HG03354 (cell line): Measurements from ENCODE around the gene ERBB2.
"Not testable (repeated sequence)": the region's sequence is repeated elsewhere in the genome, so short reads cannot be mapped to it uniquely, and the experiment has no call there.

Experiments
- ATAC-seq: cut with Tn5 transposase; IDR thresholded peaks from one replicate; pipeline ENCODE4 v1.9.1; 2021; ENCODE audit warnings: mild to moderate bottlenecking; ENCODE audit not compliant: unreplicated experiment, poor library complexity, severe bottlenecking

ERBB2 gene

DNA sequence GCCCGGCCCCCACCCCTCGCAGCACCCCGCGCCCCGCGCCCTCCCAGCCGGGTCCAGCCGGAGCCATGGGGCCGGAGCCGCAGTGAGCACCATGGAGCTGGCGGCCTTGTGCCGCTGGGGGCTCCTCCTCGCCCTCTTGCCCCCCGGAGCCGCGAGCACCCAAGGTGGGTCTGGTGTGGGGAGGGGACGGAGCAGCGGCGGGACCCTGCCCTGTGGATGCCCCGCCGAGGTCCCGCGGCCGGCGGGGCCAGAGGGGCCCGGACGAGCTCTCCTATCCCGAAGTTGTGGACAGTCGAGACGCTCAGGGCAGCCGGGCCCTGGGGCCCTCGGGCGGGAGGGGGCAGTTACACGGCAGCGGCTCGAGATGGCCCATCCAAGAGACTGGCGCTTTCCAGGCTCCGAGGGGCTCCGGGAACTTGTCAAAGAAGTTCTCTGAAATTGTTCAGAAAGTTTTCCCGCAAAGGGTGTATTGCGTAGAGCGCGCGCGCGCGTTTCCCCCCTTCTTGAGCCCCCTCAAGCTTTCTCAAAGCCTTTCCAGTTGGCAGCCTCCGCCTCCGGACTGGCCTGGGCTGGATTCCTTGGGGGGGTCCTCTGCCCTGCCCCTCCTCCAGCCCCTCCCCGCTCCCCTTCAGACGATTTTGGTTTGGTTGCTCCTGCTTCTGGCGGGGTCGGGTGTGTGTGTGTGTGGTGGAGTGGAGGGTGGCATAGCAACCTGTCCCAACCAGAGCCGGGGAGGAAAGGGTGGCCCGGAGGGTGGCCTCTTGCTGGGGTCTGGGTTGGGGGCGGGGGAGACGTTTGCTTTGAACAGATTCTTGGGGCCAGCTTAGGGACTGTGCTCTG lies 504 bp downstream of the ERBB2 start:
- ATAC-seq: no peak

DNA sequence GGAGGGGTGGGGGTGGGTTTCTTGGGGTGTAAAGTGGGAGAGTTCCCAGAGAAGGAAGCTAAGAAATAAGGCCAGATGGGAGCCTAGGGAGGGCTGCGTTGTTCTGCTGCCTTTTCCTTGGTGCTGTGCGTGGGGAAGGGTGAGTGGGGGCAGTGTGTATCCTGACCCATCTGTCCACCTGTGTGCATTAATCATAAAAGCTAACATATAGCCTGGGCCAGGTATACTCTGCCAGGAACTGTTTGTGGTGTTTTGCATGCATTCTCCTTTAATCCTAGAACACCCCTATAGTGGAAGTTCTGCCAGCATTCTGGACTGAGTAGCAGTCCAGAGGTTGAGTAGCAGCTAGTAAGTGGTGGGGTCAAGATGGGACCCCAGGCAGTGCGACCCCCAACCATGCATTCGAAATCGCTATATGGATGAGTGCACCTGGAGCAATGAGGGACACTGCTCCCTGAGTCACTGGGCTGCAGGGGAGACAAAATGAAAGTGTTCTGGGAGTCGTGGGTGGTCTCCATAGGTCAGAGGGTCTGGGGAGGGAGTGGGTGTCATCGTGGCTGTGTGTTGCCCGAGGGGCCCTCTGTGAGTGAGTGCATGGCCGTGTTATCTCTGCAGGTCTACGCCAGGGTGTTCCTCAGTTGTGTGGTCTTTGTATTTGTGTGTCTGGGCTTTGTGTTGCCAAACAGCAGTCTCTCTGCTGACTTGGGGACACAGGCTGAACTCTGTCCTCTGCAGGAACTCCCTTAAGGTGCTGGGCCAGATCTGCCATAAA lies 1.3 kb downstream of the ERBB2 start:
- no peak for ATAC-seq

DNA sequence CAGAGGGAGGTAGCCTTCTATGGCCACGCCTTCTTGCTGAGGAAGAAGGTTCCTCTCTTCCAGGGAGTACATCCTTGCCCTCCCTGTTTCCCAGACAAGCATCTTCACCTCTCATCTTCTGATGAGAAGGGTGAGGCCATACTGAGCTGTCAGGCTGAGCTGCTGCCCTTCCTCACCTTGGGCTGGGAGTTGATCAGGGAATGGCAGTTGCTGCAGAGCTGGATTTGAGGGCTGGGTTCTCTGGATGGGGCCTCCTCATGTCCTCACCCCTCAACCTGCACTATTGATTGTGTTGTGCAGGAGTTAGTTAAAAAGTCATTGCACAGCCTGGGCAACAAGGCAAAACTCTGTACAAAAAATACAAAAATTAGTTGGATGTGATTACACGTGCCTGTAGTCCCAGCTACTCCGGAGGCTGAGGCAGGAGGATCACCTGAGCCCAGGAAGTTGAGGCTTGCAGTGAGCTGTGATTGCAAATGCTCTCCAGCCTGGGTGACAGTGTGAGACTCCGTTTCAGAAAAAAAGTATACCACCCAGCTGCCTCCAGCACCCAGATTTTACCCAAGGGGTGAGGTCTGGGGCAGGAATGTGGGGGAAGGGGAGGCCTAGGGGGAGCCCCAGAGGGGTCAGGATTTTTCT lies 2.0 kb downstream of the ERBB2 start:
- no peak for ATAC-seq

DNA sequence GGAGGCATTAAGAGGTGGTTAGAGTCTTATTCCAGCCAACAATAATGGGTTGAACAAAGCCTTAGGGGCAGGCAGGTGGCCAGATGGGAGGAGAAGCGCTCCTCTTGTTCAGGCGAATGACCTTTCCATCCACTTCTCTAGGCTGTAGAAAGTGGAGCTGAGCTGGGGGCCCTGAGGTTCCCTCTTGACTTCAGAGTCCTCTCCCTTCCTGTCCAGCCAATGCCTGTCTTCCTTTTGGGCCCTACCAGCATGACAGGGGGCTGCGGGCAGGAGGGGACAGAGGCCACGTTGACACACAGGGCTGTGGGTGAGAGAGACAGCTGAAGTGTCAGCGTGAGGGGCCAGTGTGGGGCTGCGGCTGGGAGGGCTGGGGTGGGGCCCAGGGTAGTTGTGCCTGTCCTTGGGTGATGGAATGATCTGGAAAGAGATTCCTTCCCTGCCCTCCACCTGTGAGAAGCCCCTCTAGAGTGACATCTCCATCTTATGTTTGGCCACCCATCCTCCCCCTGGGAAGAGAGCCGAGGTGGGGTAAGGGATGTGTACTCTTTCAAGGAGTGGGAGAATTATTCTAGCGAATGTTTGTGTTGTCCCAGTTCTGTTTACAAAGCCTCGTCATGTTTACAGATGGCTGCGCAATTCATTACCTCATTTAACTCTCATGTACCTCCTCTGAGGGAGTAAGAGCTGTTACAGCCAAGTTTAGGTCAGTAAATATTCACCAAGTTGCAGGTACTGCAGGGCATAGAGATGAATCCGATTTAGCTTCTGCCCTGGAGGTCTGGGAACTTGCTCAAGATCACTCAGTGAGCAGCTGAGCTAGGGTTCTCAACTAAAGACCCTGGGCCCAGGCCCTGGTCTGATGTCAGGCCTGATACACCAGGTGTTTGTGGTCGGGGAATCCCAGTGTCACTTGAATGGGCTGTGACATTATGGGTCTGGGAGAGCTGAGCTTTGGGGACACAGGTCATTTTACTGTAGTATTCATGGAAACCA lies 3.3 kb downstream of the ERBB2 start:
- no peak for ATAC-seq

DNA sequence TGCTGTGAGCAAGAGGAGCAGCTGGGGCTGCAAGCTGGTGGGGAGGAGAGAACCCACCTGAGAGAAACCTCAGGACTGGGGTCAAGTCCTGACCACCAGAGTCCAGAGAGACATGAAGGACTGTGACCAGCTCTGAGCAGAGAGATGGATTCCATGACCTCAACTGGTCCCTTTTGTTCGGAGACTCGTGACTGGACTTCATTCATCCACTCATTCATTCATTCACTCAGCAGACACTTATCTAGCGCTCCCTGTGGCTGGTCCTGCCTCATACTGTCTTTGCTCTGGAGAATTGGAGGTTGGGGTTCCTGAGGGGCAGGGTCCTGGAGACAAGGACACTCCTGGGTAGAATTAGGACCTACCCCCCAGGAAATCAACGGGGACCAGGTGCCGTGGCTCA lies 4.0 kb downstream of the ERBB2 start:
- ATAC-seq: no peak

DNA sequence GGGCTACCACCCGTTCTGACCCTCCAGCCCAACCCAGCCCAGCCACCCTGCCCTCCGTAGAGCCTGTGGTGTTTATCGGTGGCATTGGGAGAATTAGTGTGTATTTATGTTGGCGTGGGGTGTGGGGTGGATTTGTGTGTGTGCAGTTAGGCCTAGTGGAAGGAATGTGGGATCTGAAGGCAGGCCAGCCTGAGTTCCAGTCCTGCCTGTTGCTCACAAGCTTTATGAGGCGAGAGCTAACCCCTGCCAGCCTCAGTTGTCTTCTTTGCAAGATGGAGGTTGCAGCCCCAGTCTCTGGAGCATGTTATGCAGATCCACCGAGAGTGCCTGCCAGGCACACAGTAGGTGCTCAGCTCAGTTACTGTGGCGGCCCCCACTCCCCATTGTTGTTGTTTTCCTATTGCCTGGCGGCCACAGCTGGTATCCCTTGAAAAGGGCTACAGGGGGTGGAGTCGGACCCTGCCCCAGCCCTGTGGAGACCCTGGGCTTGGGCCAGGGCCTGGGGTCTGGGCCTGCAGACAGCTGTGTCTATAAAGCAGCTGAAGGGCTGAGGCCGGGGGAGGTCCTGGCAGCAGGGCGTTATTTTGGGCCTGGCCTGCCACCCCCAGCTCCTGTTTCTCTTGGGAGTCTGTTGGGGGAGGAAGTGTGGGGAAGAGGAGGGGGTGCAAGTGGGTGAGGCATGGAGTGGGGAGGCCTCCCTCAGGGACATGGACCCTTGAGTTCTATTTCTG lies 5.1 kb downstream of the ERBB2 start:
- no peak for ATAC-seq

DNA sequence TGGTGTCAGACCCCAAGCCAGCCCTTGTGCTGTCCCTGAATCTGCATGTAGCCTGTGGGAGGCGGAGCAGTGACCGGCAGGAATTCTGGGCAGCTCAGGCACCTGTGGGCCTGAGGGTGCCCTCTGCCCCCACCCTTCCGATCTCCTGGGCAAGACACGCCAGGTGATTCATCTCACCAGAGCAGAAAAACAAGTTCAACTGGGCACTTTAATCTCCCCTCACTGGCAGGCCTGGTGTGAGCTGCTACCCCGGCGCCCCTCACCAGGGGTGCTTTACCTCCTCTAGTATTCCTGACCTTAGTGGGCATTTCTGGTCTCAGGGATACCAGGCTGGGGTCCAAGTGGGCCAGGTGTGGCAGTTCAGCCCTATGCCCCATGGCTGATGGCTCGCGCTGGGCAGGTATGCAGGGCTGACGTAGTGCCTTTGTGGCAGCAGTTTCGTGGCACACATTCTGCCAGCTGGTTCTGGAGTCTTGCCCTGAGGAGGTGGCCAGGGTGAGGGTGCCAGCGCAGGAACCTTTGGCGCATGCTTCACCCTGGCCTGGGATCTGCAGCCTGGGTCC lies 6.0 kb downstream of the ERBB2 start:
- ATAC-seq: no peak

DNA sequence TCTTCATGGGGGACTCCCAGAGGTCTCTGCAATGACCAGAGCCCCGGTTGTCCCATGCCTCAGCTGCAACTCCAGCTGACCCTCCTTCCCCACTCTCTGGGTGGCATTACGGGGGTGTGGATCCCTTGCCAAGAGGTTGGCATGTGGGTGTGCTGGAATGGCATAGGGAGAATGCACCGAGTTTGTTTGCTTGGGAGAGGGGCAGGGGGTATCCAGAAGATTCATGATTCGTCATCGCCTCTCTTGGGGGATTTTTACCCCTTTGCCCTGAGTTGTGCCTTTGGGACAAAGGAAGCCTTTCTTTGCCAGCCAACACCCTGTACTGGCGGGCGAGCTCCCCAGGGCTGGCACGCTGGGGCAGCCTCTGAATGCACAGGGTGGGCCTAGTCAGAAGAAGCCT lies 6.5 kb downstream of the ERBB2 start:
- ATAC-seq: no peak

DNA sequence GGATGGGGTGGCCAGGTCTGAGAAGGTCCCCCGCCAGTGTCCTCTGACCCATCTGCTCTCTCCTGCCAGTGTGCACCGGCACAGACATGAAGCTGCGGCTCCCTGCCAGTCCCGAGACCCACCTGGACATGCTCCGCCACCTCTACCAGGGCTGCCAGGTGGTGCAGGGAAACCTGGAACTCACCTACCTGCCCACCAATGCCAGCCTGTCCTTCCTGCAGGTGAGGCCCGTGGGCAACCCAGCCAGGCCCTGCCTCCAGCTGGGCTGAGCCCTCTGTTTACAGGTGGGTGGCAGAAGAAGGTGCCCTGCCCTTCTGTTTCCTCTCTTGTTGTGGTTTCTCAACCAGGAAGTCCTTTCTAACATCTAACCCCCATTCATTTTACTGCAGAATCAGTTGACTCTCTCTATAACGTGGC lies 7.1 kb downstream of the ERBB2 start:
- no peak for ATAC-seq

DNA sequence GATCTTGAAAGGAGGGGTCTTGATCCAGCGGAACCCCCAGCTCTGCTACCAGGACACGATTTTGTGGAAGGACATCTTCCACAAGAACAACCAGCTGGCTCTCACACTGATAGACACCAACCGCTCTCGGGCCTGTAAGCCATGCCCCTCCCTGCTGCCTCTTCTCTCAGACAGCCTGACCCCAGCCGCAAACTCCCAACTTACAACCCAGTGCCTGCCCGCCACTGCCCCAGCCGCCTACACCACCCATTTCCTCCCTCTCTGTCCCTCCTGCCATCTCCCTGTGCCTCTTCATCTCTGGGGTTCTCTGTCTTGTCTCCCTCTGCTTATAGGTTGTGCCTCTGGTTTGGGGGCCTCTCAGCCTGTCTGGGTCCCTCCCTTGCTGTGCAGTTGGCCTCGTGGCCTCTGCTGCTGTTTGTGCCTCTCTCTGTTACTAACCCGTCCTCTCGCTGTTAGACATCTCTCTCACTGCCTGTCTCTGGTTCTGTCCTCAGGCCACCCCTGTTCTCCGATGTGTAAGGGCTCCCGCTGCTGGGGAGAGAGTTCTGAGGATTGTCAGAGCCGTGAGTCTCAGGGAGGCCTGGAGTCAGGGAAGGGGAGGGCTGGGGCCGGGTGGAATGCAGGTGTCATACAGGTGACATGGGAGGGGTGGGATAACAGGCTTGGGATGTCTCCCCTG lies 9.6 kb downstream of the ERBB2 start:
- ATAC-seq: no peak

DNA sequence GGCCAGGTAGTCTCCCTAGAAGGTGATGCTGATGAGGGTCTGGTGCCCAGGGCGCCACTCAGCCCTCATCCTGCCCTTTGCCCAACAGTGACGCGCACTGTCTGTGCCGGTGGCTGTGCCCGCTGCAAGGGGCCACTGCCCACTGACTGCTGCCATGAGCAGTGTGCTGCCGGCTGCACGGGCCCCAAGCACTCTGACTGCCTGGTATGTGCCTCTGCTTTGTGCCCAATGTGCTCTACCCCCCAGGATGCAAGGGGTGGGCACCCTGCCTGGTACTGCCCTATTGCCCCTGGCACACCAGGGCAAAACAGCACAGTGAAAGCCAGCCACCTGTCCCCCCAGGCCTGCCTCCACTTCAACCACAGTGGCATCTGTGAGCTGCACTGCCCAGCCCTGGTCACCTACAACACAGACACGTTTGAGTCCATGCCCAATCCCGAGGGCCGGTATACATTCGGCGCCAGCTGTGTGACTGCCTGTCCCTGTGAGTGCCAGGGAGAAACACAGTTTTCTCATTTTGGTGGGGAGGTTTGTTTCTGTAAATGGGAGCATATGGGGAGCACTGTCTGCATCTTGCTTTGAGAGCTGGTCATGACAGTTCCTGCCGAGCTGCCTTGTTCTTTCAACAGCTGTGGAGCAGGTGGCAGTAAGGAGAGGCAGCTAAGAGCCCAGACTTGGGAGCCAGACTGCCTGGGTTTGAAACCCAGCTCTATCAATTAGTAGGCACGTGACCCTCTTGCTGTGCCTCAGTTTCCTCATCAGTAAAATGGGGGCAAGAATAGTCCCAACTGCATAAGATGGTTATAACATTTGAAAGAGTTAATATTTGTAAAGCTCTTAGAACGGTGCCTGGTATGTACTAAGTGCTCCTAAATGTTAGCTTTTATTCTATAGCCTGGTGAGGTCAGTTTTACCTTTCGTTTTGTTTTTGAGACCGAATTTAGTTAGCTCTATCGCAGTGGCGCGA lies 10.4 kb downstream of the ERBB2 start:
- no peak for ATAC-seq

DNA sequence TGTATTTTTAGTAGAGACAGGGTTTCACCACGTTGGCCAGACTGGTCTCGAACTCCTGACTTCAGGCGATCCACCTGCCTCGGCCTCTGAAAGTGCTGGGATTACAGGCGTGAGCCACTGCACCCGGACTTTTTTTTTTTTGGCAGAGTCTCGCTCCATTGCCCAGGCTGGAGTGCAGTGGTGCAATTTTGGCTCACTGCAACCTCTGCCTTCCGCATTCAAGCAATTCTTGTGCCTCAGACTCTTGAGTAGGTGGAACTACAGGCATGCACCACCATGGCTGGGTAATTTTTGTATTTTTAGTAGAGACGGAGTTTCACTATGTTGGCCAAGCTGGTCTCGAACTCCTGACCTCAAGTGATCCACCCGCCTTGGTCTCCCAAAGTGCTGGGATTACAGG lies 11.2 kb downstream of the ERBB2 start:
- not testable (repeated sequence) for ATAC-seq

DNA sequence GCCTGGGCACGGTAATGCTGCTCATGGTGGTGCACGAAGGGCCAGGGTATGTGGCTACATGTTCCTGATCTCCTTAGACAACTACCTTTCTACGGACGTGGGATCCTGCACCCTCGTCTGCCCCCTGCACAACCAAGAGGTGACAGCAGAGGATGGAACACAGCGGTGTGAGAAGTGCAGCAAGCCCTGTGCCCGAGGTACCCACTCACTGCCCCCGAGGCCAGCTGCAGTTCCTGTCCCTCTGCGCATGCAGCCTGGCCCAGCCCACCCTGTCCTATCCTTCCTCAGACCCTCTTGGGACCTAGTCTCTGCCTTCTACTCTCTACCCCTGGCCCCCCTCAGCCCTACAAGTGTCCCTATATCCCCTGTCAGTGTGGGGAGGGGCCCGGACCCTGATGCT lies 12.0 kb downstream of the ERBB2 start:
- ATAC-seq: no peak

DNA sequence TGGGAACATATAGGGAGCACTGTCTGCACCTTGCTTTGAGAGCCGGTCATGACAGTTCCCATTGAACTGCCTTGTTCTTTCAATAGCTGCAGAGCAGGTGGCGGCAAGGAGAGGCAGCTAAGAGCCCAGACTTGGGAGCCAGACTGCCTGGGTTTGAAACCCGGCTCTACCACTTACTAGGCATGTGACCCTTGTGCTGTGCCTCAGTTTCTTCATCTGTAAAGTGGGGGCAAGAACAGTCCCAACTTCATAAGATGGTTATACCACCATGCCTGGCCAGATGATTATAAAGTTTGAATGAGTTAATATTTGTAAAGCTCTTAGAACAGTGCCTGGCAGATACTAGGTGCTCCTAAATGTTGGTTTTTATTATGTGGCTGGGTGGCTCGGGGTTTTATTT lies 14.4 kb downstream of the ERBB2 start:
- ATAC-seq: no peak

DNA sequence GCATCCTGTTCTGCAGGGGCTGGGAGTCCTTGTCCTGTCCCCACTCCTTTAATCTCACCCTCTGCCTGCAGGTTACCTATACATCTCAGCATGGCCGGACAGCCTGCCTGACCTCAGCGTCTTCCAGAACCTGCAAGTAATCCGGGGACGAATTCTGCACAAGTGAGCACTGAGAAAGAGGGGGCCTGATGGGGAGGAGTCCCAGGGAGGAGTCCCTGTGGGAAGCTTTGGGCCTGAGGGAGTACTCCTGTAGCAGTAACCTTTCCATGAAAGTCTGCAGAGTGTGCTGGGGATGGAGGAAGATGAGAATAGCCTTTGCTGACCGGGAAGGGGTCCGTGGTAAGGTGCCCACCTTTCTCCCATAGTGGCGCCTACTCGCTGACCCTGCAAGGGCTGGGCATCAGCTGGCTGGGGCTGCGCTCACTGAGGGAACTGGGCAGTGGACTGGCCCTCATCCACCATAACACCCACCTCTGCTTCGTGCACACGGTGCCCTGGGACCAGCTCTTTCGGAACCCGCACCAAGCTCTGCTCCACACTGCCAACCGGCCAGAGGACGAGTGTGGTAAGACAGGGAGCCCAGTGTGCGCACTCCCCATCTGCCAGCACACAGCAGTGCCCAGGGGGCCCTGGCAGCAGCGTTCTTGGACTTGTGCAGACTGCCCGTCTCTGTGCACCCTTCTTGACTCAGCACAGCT lies 15.7 kb downstream of the ERBB2 start:
- ATAC-seq: no peak

DNA sequence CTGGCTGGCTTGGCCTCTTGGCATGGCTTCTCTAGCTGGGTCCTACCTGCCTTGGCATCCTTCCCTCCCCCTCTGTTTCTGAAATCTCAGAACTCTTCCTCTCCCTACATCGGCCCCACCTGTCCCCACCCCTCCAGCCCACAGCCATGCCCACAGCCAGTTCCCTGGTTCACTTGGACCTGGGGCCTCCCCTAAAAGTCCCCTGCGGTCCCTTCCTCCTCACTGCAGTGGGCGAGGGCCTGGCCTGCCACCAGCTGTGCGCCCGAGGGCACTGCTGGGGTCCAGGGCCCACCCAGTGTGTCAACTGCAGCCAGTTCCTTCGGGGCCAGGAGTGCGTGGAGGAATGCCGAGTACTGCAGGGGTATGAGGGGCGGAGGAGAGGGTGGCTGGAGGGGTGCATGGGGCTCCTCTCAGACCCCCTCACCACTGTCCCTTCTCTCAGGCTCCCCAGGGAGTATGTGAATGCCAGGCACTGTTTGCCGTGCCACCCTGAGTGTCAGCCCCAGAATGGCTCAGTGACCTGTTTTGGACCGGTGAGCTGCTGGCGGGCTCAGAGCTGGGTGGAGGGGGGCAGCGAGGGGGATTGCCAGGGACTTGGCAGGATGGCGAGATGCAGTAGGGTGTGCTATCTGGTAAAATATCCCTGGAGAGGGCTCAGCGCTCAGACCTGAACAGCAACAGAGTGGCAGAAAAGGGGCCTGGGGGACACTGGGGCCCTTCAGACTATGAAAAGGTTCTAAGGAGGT lies 16.4 kb downstream of the ERBB2 start:
- ATAC-seq: no peak
